NAMALWA (cell line): ENCODE measurements around the gene FLRT1.
A peak's percentile ranks its signal among the peaks of the same experiment; 100 is the strongest.
"Not testable (repeated sequence)": the region's sequence is repeated elsewhere in the genome, so short reads cannot be mapped to it uniquely, and the experiment has no call there.

ENCODE experiments used
- DNase-seq: peaks from one replicate; pipeline ENCODE4 v3.0.0-alpha.2; 2015; ENCODE audit warnings: low spot score

The FLRT1 gene

GRCh38 chr11:64045700-64046099, 10.0 kb downstream of the FLRT1 start:
- DNase-seq: no peak

DNA sequence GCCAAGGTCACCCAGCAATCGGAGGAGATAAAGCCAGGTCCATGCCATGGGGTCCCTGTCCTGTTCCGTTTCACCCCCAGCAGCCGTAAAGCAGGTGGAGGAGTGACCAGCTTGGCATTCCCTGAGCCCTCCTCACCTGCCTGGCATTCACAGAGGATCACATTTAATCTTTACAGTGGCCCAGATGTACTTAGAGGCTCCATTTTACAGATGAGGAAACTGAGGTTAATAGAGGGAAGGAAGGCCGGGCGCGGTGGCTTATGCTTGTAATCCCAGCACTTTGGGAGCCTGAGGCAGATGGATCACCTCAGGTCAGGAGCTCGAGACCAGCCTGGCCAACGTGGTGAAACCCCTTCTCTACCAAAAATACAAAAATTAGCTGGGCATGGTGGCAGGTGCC, 11.6 kb downstream of the FLRT1 start:
- DNase-seq: not testable (repeated sequence)

GRCh38 chr11:64048042-64048854, 12.5 kb downstream of the FLRT1 start:
- DNase-seq: no peak

DNA sequence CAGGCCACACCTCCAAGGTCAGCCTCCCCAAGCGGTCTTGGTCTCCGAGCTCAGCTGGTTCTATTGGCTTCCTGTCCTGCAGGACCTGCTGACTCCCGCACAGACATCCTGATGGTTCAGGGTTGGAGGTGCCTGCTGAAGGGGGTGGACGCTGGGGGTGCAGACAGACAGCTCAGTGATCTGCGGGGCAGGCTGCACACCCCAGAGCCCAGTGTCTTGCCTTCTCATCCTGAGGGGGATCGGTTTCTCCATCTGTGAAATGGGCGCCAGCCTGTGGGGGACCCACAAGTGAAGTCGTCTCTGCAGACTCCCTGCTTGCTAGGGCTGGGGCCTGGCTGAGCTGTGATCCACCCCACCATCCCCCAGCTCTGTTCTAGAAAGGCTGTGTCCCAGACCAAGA, 13.8 kb downstream of the FLRT1 start:
- DNase-seq: no peak

- no peak for DNase-seq
Measured at GRCh38 chr11:64051297-64051696, 15.6 kb downstream of the FLRT1 start.

- no peak for DNase-seq
Measured at GRCh38 chr11:64052436-64052835, 16.7 kb downstream of the FLRT1 start.

GRCh38 chr11:64052938-64053622, 17.3 kb downstream of the FLRT1 start:
- DNase-seq: no peak

DNA sequence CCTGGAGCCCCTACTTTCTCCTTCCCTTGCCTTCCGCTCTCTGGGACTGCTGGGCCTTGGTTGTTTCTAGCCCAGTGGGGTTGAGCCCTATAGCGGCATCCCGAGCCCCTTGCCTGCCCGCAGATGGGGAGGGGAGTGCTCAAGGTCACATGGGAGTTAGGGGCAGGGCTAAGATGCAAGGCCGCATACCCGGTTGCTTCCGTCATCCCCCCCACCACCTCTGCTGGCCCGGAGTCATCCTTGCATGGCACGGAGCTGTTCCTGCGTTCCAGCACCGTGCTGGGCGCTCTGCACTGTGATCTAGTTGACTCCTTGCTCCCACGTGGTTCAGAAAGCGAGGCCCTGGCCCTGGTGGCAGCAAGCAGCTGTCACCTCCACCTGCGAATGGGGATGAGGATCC, 18.0 kb downstream of the FLRT1 start:
- DNase-seq: no peak

- no peak for DNase-seq
Measured at GRCh38 chr11:64055077-64055476, 19.3 kb downstream of the FLRT1 start.

DNA sequence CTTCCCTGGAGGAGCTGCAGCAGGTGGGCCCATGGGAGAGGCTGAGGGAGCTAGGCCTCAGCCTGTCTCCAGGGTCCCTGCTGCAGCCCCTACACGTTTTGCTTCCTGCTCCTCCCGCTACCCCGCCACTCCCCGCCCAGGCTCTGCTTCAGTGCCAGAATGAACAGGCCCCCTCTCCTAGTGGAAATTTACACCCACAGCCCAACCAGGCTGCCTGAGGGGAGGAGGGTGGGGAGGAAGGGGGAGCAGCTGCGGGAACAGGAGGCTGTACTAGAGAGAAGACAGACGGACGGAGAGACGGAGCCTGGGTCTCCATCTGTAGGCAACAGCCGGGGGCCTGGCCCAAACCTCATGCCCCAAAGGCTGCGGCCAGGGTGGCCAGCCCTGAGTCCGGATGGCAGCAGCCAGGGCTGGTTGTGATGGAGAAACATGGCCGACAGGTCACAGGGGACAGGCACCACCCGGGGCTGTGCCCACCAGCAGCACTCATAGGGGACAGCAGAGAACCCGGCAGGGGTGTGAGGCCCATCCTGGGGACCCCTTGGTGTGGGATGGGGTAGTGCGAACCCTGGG, 20.6 kb downstream of the FLRT1 start:
- no peak for DNase-seq

- DNase-seq: no peak
Measured at GRCh38 chr11:64056861-64057260, 21.1 kb downstream of the FLRT1 start.

DNA sequence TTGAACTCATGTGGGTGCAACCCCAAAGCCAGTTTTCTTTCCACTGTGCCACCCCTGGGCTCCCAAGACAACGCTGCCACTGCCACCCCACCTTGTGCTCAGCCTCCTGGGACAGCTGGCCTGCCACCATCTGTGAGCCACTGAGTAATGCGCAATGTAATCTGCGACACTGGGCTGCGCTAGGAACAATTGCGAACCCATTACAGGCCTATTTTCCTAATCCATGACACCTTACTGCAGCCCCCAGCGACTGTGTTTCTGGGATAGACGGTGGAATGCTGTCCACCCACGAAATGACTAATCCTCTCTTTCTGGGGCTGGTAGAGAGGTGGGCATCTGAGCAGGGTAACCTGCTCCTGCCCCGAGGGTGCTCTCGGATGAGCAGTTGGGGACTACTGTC, 22.2 kb downstream of the FLRT1 start:
- DNase-seq: no peak

GRCh38 chr11:64058494-64058893, 22.8 kb downstream of the FLRT1 start:
- no peak for DNase-seq

DNA sequence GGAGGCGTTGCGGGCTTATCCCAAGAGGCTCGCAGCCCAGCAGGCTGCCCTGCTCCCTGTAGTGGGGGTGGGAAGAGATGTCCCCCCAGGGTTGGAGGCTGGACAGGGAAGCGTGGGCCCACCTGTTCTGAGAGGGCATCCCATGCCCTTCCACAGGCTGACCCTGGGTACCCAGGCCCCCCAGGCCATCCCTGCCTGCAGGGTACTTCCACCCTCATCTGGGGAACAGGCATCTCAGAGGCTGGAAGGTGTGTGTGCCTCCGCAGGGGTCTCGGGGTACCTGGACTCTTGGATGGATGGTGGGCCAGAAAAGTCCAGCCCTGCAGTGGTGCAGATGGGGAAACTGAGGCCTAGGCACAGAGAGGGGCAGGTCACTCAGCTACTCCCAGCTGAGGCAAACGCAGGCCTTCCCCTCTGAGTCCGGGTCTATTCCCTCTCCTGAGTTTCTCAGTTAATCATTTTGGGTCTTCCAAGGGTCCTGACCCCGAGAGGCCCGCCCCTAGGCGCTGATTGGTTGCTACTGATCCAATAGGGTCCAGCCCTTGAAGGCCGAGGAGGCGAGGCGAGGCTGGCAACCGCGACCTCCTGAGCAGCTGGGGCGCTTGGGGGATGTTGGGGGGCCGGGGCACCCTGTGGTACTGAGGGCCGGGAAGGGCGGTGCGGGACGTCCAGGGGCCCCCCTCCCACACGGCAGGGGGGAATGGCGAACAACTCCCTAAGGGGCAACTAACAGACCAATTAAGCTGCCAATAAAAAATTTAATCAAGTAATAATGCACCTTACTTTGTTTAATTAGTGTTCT, 23.8 kb downstream of the FLRT1 start:
- no peak for DNase-seq

DNA sequence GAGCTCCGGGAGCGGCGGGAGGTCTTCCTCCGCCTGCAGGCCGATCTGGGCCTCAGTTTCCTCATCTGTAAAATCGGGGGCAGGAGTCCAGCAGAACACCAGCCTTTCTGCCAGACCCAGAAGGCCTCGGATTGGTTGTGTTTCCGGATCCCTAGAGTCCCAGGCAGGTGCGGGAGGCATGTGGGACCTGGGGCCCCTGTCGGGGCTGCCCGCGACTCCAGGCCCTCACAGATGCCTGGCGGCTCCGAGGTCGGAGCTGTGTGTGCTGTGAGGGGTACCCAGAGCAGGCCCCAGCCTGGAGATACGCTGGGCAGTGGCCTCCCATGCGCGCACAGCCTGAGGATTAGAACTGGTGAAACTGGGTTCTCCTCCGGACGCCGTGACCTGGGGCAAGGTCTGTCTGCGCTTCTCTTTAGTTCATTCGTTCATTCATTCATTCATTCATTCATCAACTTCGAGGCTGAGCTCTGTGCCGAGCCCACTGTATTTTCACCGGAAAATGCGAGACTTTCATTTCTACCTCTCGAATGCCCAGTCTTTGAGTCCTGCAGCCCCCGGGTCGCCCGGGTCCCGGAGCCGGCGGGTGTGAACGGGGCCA, 24.6 kb downstream of the FLRT1 start:
- no peak for DNase-seq

DNA sequence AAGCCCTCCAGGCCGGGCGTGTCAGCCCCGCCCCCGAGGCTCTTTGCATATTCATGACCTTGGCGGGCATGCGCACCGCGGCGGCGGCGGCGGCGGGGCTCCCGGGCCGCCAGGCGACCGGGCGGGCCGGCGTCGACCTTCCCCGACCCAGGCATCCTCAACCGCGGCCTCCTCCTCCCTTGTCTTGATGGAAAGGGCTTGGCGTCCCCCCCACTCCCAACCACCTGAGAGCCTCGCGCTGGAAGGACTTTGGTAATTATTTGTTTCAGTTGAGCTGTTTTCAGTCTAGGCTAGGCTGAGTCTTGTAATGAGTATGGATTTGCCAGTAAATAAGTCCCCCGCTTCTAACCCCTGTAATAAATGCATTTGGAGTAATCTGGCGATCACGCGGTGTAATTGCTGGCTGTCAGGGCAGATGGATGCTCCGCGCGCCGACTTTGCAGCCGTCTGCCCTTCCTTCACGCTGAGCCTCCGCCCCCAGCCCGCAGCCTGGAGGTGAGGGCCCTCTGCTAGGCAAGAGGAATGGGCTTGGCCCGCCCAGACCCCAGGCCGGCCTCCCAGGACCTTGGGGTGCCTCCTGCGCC, 25.2 kb downstream of the FLRT1 start:
- peak; percentile 80 for DNase-seq

- no peak for DNase-seq
Measured at GRCh38 chr11:64062185-64063039, 26.7 kb downstream of the FLRT1 start.

DNA sequence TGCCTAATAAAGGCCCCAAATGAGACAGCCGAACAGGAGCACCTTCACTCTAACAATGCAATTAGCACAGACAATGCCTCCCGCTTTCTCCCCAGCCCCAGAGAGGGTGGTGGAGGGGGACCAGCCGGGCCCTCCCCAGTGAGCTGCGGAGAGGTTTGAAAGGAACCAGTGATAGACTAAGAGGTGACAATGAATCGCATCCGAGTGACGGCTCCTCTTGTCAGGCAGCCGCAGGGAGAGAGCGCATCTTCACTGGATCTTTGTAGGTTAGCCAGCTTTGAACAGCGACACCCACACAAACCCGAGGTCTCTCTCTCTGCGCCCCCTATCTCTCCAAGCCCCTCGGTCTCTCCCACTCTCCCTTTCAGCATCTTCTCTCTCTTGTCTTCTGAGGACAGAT, 28.0 kb downstream of the FLRT1 start:
- no peak for DNase-seq

DNA sequence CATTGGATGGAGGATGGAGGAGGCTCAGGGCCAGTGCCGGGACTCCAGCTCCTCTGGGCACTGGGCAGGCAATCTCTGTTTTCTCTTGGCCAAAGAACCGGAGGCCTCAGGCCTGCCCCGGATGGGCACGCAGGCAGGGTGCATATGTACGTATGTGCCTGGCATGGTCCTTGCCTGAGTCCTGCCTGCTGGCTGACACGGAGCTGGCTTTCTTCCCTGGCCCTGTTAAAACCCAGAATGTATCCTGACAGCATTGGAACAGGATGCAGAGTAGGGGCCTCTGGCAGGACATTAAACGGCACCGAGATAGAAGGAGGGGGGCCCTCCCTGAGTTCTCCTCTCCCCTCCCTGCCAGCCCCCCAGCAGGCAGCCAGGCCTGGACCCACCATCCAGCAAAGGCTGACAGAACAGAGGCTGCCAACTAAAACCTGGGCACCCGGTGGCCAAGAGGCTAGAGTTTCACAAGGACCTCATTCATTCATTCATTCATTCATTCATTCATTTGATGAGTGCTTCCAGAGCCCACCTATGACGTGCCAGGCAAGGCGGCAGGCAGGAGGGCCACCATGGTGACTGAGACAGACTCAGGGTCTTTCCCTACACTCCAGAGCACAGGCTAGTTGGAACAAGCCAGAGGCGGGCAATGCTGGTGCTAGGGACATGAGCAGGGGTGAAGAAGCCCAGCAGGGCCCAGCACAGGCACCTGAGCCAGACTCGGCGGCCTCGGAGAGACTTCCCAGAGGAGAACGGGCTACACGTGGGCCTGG, 28.8 kb downstream of the FLRT1 start:
- DNase-seq: no peak

GRCh38 chr11:64065141-64065465, 29.4 kb downstream of the FLRT1 start:
- no peak for DNase-seq
